ENCODE results near the gene DENND10. TPM values are rescaled to one million over a fixed set of nuclear protein-coding genes. Genes with fewer than 3 reads are reported as not detected.
"Not testable (repeated sequence)": the region's sequence is repeated elsewhere in the genome, so short reads cannot be mapped to it uniquely, and the experiment has no call there.

DENND10 gene
- total and polyA plus RNA-seq, 2 donors (not counting 1 experiment from before 2014, with no cell fraction given) = 116 to 125 TPM

- no peak overlapping the region for H3K4me2 ChIP-seq (ENCODE audit: extremely low read depth, insufficient read depth, low read length)
- no peak for TF ChIP-seq CTCF (conservative IDR thresholded peaks at IDR 0.05 in 1 of 2, IDR thresholded peaks at IDR 0.05 in 1 of 2; ENCODE audit: low read depth in 1 of 2, low read length in 2 of 2)
- TF ChIP-seq EZH2 (IDR thresholded peaks at IDR 0.05; ENCODE audit: low read length, missing control alignments) = no peak
- no peaks in the 10 kb centered on the region for H3K36me3 ChIP-seq (ENCODE audit: control insufficient read depth, insufficient read depth, low read length)
- peak overlapping the region; percentile 31 for H2AFZ ChIP-seq (ENCODE audit: low read length)
- H3K27me3 ChIP-seq (ENCODE audit: control insufficient read depth, insufficient read depth, low read length) = no peaks in the 10 kb centered on the region
- H3K9ac ChIP-seq (ENCODE audit: insufficient read depth, low read length) = no peak overlapping the region
- H3K27ac ChIP-seq (ENCODE audit: insufficient read depth, low read length) = no peak overlapping the region
- H3K9me3 ChIP-seq (ENCODE audit: control insufficient read depth, insufficient read depth, low read depth, low read length) = no peaks in the 10 kb centered on the region
- no peaks in the 10 kb centered on the region for H3K4me1 ChIP-seq (ENCODE audit: control insufficient read depth, extremely low read depth, insufficient read depth, low read length)
- H3K79me2 ChIP-seq (ENCODE audit: control insufficient read depth, insufficient read depth, low read length) = peaks cover 9% of the 10 kb centered on the region
- no peak for DNase-seq (ENCODE audit: low read depth in 2 of 2)
- H4K20me1 ChIP-seq (ENCODE audit: control insufficient read depth, extremely low read depth, insufficient read depth, low read length) = no peaks in the 10 kb centered on the region
- H3K4me3 ChIP-seq (replicated peaks in 1 of 4; ENCODE audit: control extremely low read depth in 1 of 4, insufficient read depth in 1 of 4, low read depth in 3 of 4, low read length in 4 of 4) = no peak overlapping the region
Measured at GRCh38 chr10:119103241-119103902, 541 bp upstream of the DENND10 start.

- no peaks in the 10 kb centered on the region for H4K20me1 ChIP-seq (ENCODE audit: control insufficient read depth, extremely low read depth, insufficient read depth, low read length)
- no peaks in the 10 kb centered on the region for H3K27me3 ChIP-seq (ENCODE audit: control insufficient read depth, insufficient read depth, low read length)
- H3K9me3 ChIP-seq (ENCODE audit: control insufficient read depth, insufficient read depth, low read depth, low read length) = no peaks in the 10 kb centered on the region
- no peak overlapping the region for H3K27ac ChIP-seq (ENCODE audit: insufficient read depth, low read length)
- TF ChIP-seq CTCF (conservative IDR thresholded peaks at IDR 0.05 in 1 of 2, IDR thresholded peaks at IDR 0.05 in 1 of 2; ENCODE audit: low read depth in 1 of 2, low read length in 2 of 2) (no peak), EZH2 (IDR thresholded peaks at IDR 0.05; ENCODE audit: low read length, missing control alignments) (no peak)
- H3K36me3 ChIP-seq (ENCODE audit: control insufficient read depth, insufficient read depth, low read length) = no peaks in the 10 kb centered on the region
- H3K4me1 ChIP-seq (ENCODE audit: control insufficient read depth, extremely low read depth, insufficient read depth, low read length) = no peaks in the 10 kb centered on the region
- peak overlapping the region; percentile 72 to 87 (median 77) for H3K4me3 ChIP-seq (replicated peaks in 1 of 4; ENCODE audit: control extremely low read depth in 1 of 4, insufficient read depth in 1 of 4, low read depth in 3 of 4, low read length in 4 of 4)
- DNase-seq (ENCODE audit: low read depth in 2 of 2) = peak; percentile 17 to 18
- H3K4me2 ChIP-seq (ENCODE audit: extremely low read depth, insufficient read depth, low read length) = peak overlapping the region; percentile 84
- peak overlapping the region; percentile 65 for H3K9ac ChIP-seq (ENCODE audit: insufficient read depth, low read length)
- peak overlapping the region; percentile 72 for H2AFZ ChIP-seq (ENCODE audit: low read length)
- peaks cover 9% of the 10 kb centered on the region for H3K79me2 ChIP-seq (ENCODE audit: control insufficient read depth, insufficient read depth, low read length)
Measured at GRCh38 chr10:119104654-119105015, 722 bp downstream of the DENND10 start.

GRCh38 chr10:119105155-119105554 is 1.2 kb downstream of the DENND10 start:
- no peak for DNase-seq (ENCODE audit: low read depth in 2 of 2)
- Histone ChIP-seq H3K4me3 (replicated peaks in 1 of 4; ENCODE audit: control extremely low read depth in 1 of 4, insufficient read depth in 1 of 4, low read depth in 3 of 4, low read length in 4 of 4) (peak overlapping the region; percentile 72 to 87 (median 77)), H4K20me1 (ENCODE audit: control insufficient read depth, extremely low read depth, insufficient read depth, low read length) (no peaks in the 10 kb centered on the region), H3K36me3 (ENCODE audit: control insufficient read depth, insufficient read depth, low read length) (no peaks in the 10 kb centered on the region), H3K79me2 (ENCODE audit: control insufficient read depth, insufficient read depth, low read length) (peaks cover 9% of the 10 kb centered on the region), H3K27ac (ENCODE audit: insufficient read depth, low read length) (no peak overlapping the region), H3K9ac (ENCODE audit: insufficient read depth, low read length) (no peak overlapping the region), H2AFZ (ENCODE audit: low read length) (no peak overlapping the region), H3K4me1 (ENCODE audit: control insufficient read depth, extremely low read depth, insufficient read depth, low read length) (no peaks in the 10 kb centered on the region), H3K4me2 (ENCODE audit: extremely low read depth, insufficient read depth, low read length) (peak overlapping the region; percentile 84), H3K9me3 (ENCODE audit: control insufficient read depth, insufficient read depth, low read depth, low read length) (no peaks in the 10 kb centered on the region), H3K27me3 (ENCODE audit: control insufficient read depth, insufficient read depth, low read length) (no peaks in the 10 kb centered on the region)
- TF ChIP-seq EZH2 (IDR thresholded peaks at IDR 0.05; ENCODE audit: low read length, missing control alignments) (no peak), CTCF (conservative IDR thresholded peaks at IDR 0.05 in 1 of 2, IDR thresholded peaks at IDR 0.05 in 1 of 2; ENCODE audit: low read depth in 1 of 2, low read length in 2 of 2) (no peak)

DNA sequence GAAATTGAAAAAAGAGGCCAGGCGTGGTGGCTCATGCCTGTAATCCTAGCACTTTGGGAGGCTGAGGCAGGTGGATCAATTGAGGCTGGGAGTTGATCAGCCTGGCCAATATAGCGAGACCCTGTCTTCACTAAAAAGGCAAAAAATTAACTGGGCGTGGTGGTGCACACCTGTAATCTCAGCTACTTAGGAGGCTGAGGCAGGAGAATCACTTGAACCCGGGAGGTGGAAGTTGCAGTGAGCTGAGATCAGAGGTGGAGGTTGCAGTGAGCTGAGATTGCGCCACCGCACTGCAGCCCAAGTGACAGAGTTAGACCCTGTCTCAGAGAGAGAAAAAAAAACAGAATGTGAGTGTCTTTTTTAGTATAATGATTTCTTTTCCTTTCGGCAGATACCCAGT is 2.0 kb downstream of the DENND10 start:
- H4K20me1 ChIP-seq (ENCODE audit: control insufficient read depth, extremely low read depth, insufficient read depth, low read length); H3K9me3 ChIP-seq (ENCODE audit: control insufficient read depth, insufficient read depth, low read depth, low read length); H3K4me2 ChIP-seq (ENCODE audit: extremely low read depth, insufficient read depth, low read length); H3K79me2 ChIP-seq (ENCODE audit: control insufficient read depth, insufficient read depth, low read length); DNase-seq (ENCODE audit: low read depth in 2 of 2); H3K4me3 ChIP-seq (replicated peaks in 1 of 4; ENCODE audit: control extremely low read depth in 1 of 4, insufficient read depth in 1 of 4, low read depth in 3 of 4, low read length in 4 of 4); H3K36me3 ChIP-seq (ENCODE audit: control insufficient read depth, insufficient read depth, low read length); H3K27me3 ChIP-seq (ENCODE audit: control insufficient read depth, insufficient read depth, low read length); H3K4me1 ChIP-seq (ENCODE audit: control insufficient read depth, extremely low read depth, insufficient read depth, low read length); H3K27ac ChIP-seq (ENCODE audit: insufficient read depth, low read length); H2AFZ ChIP-seq (ENCODE audit: low read length); H3K9ac ChIP-seq (ENCODE audit: insufficient read depth, low read length): not testable (repeated sequence)

DNA sequence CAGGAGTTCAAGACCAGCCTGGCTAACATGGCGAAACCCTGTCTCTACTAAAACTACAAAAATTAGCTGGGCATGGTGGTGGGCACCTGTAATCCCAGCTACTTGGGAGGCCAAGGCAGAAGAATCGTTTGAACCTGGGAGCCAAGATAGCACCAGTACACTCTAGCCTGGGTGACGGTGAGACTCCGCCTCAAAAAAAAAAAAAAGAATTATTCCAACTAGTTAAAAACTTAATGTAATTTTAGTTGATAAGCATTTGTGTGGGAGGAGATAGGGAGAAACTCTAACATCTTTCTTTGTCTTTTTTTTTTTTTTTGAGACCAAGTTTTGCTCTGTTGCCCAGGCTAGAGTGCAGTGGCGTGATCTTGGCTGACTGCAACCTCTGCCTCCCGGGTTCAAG is 3.2 kb downstream of the DENND10 start:
- not testable (repeated sequence) for H3K4me3 ChIP-seq (replicated peaks in 1 of 4; ENCODE audit: control extremely low read depth in 1 of 4, insufficient read depth in 1 of 4, low read depth in 3 of 4, low read length in 4 of 4); H3K79me2 ChIP-seq (ENCODE audit: control insufficient read depth, insufficient read depth, low read length); H2AFZ ChIP-seq (ENCODE audit: low read length); DNase-seq (ENCODE audit: low read depth in 2 of 2); H3K9me3 ChIP-seq (ENCODE audit: control insufficient read depth, insufficient read depth, low read depth, low read length); H3K27me3 ChIP-seq (ENCODE audit: control insufficient read depth, insufficient read depth, low read length); H3K27ac ChIP-seq (ENCODE audit: insufficient read depth, low read length); H3K4me1 ChIP-seq (ENCODE audit: control insufficient read depth, extremely low read depth, insufficient read depth, low read length); H4K20me1 ChIP-seq (ENCODE audit: control insufficient read depth, extremely low read depth, insufficient read depth, low read length); H3K36me3 ChIP-seq (ENCODE audit: control insufficient read depth, insufficient read depth, low read length); H3K4me2 ChIP-seq (ENCODE audit: extremely low read depth, insufficient read depth, low read length); H3K9ac ChIP-seq (ENCODE audit: insufficient read depth, low read length)

Data from fibroblast of lung (primary cell).